ENCODE data around the gene NPTX2.

The NPTX2 gene

DNA sequence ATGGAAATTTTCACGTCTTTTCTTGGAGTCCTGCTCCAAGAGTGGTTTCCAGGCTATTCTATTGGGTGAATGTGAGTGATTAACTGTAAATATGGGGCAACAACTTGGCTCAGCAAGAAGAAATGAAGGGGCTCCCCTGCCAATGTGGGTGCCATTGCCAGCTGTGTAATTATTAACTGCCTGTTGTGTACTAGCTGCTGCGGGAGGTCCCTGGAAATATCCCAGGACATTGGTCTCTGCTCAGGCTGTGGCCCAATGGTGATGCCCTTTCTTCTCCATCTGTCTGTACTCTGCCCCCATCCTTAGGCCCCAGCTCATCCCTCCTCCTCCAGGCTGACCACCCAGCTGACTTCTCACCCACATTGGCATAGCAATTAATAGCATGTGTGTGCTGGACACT, 29.4 kb downstream of the NPTX2 start:
- FAIRE-seq (no peak), DNase-seq (ENCODE audit: extremely low spot score, insufficient read length, low read depth) (no peak)

- FAIRE-seq (no peak), DNase-seq (ENCODE audit: extremely low spot score, insufficient read length, low read depth) (no peak)
Observed at GRCh38 chr7:98647326-98647725, 30.2 kb downstream of the NPTX2 start.

DNA sequence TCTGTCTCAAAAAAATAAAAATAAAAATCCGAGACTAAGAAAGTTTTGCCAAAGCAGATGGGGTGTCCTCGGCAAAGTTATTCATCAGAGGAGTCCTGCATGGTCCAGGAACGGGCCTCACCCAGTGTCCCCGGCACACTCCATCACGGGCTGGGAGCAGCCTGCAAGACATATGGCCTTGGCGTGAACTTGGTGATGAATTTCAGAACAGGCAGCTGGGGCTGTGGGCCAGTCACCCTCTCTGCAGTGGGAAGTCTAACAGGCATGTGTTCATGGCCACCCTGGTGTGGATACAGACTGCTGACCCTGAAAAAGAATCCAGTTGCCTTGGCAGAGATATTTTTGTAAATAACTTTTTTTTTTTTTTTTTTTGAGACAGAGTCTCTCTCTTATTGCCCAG, 34.7 kb downstream of the NPTX2 start:
- no peak for DNase-seq (ENCODE audit: extremely low spot score, insufficient read length, low read depth)
- FAIRE-seq, result no peak

DNA sequence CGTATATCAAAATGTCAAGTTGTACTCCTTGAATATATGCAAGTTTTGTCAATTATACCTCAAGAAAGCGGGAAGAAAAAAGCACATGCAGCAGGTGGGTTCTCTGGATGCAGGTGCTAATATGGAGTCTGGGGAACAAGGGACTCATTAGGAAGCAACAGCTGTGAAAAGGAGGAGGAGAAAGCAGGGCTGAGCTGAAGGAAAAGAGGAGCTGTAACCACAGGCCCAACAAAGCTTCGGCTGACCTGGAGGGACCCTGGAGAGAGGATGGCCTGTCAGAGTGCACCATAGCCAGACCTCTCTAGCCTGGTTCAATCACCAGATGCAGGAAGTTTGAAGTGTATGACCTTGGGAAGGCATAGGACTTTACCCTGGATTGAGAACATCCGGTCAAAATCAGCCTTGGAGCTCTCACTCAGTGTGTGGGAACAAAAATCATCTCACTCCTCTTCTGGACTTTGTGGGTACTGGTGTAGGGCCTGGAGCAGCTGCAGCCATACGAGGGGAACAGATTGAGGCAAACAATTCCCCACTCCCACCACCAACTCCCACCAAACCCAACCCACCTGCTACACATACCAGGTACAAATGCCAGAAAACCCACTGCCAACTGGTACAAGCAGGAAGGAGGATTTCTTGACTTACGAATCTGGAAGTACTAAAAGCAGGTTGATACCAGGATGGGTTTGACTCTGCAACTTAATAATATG, 36.7 kb downstream of the NPTX2 start:
- FAIRE-seq (no peak), DNase-seq (ENCODE audit: extremely low spot score, insufficient read length, low read depth) (no peak)

- FAIRE-seq (no peak), DNase-seq (ENCODE audit: extremely low spot score, insufficient read length, low read depth) (no peak)
Observed at GRCh38 chr7:98654524-98655272, 37.6 kb downstream of the NPTX2 start.

DNA sequence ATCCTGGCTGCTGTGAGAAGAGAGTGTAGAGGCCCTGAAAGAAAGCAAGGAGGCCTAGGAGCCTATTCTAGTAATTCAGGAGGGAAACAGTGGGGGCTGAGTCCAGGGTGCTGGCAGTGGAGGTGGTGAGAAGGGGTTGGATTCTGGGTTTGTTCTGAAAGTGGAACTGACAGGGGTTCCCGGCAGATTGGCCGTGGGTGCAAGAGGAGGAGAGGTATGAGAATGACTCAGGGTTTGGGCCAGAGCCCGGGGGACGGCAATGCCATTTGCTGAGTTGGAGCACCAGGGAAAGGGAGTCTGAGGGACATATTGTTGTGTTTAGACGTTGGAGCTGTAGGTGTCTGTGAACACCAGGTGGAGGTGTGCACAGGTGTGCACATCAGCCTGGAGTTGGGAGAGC, 38.5 kb downstream of the NPTX2 start:
- DNase-seq (ENCODE audit: extremely low spot score, insufficient read length, low read depth) (no peak), FAIRE-seq (no peak)

GRCh38 chr7:98656899-98657298, 39.8 kb downstream of the NPTX2 start:
- FAIRE-seq (no peak), DNase-seq (ENCODE audit: extremely low spot score, insufficient read length, low read depth) (no peak)

- DNase-seq (ENCODE audit: extremely low spot score, insufficient read length, low read depth) (no peak), FAIRE-seq (no peak)
Observed at GRCh38 chr7:98657736-98658135, 40.7 kb downstream of the NPTX2 start.

GRCh38 chr7:98659756-98660155, 42.7 kb downstream of the NPTX2 start:
- FAIRE-seq (no peak), DNase-seq (ENCODE audit: extremely low spot score, insufficient read length, low read depth) (no peak)

- no peak for FAIRE-seq
- no peak for DNase-seq (ENCODE audit: extremely low spot score, insufficient read length, low read depth)
Observed at GRCh38 chr7:98661607-98662006, 44.5 kb downstream of the NPTX2 start.

DNA sequence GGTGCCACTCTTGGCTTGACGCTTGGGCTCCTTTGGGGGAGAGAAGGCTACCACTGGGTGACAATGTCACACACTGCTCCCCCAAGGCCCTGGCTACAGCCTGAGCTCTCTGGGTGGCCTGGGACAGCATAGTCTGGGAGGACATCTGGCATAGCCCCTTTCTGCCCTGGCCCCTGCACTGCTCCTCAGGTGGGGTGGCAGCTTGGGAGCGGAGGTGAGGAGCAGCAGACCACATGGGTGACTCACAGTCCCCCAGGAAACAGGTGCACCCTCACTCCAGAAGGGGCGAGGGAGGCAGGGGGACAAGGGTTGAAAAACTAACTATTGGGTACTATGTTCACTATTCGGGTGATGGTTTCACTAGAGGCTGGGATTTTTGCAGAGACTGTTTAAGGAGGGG, 45.2 kb downstream of the NPTX2 start:
- FAIRE-seq, result no peak
- no peak for DNase-seq (ENCODE audit: extremely low spot score, insufficient read length, low read depth)

- FAIRE-seq (no peak), DNase-seq (ENCODE audit: extremely low spot score, insufficient read length, low read depth) (no peak)
Observed at GRCh38 chr7:98664882-98665281, 47.8 kb downstream of the NPTX2 start.

DNA sequence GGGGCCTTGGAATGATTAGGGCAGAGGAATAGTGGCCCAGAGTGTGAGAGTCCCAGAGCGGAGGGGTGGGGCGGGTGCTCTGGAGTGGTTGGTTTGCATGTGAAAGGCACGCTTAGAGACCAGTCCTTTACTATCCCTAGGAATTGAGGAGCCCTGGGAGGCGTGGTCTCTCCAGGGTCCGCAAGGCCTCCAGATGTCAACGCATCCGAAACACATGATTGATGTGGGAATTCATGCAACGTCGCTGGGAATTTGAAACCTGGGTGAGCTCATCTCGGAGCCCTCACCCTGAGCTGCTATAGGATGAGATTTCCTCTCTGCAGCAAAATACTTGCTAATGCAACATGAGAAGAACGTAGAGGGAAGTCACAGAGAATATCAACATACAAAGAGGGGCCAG, 51.2 kb downstream of the NPTX2 start:
- no peak for DNase-seq (ENCODE audit: extremely low spot score, insufficient read length, low read depth)
- no peak for FAIRE-seq

- DNase-seq (ENCODE audit: extremely low spot score, insufficient read length, low read depth) (no peak), FAIRE-seq (no peak)
Observed at GRCh38 chr7:98669329-98670000, 52.4 kb downstream of the NPTX2 start.

- FAIRE-seq (no peak), DNase-seq (ENCODE audit: extremely low spot score, insufficient read length, low read depth) (no peak)
Observed at GRCh38 chr7:98670186-98670585, 53.1 kb downstream of the NPTX2 start.

- no peak for FAIRE-seq
Observed at GRCh38 chr7:98671733-98672331, 54.7 kb downstream of the NPTX2 start.

GRCh38 chr7:98674461-98674860, 57.4 kb downstream of the NPTX2 start:
- DNase-seq (ENCODE audit: extremely low spot score, insufficient read length, low read depth) (no peak), FAIRE-seq (no peak)

More at GRCh38 chr7:98671733-98672331, 54.7 kb downstream of the NPTX2 start:
- no peak for DNase-seq (ENCODE audit: extremely low spot score, insufficient read length, low read depth)

DNA sequence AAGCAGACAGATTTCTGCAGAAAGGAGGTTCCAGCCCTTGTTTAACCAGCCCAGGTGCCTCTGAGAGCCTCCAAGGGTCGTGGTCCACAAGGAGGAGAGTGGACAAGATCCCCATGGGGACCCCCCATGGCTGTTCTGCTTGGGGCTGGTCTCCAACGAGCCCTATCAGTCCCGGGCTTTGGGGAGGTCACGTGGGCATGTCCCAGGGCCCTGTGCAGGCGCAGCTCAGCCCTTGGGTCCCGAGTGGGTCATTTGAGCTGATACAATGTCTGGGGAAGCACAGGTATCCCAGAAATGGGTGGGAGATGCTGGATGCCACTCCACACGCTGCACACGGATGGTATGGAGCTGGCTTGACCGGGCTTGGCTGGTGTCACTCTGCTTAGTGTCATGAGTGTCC, 57.8 kb downstream of the NPTX2 start:
- DNase-seq (ENCODE audit: extremely low spot score, insufficient read length, low read depth), result no peak
- no peak for FAIRE-seq

GRCh38 chr7:98678215-98678614, 61.1 kb downstream of the NPTX2 start:
- FAIRE-seq (no peak), DNase-seq (ENCODE audit: extremely low spot score, insufficient read length, low read depth) (no peak)

Data from GM18507 (cell line).